Measurements from ENCODE around the gene SNIP1. TPM values are rescaled to one million over a fixed set of nuclear protein-coding genes. Genes with fewer than 3 reads are reported as not detected.

Gene SNIP1
- total and polyA plus RNA-seq, 2 experiments from 2014 or later, result 7.0 to 11.4 TPM

DNA sequence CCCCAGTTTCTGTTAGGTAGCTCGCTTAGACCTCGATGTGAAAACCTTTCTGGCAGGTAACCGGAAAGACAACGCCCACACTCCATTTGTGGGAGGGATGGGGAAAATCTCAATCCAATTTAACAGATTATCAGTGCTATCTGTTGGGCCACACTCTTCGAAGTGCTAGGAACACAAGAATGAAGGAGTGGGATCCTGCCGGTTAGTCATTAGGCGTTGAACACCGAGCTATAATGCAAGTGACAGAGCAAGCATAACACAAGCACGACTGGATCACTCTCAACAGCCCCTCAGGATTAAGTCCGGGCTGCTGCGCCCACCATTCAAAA, 531 bp downstream of the SNIP1 start (continued):
- TF ChIP-seq ETS1 (IDR thresholded peaks at IDR 0.05) (no peak), EZH2 (IDR thresholded peaks at IDR 0.05; ENCODE audit: low read depth, unreplicated experiment) (no peak), EZH2phosphoT487 (IDR thresholded peaks at IDR 0.05; ENCODE audit: unreplicated experiment) (no peak), NANOG (IDR thresholded peaks at IDR 0.05; ENCODE audit: borderline replicate concordance) (no peak)

DNA sequence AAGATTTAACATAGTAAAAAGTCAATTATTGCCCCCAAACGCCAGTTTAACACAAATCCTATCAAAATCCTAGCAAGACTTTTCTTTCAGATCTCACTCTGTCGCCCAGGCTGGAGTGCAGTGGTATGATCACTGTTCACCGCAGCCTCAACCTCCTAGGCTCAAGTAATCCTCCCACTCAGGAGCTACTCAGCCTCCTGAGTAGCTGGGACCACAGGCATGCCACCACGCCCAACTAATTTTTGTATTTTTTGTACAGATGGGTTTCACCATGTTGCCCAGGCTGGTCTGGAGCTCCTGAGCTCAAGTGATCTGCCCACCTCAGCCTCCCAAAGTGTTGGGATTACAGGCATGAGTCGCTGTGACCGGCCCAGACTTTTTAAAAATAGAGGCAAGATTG, 4.8 kb downstream of the SNIP1 start:
- no peak for TF ChIP-seq CREB1 (CRISPR knock-in tag; IDR thresholded peaks at IDR 0.05; ENCODE audit: low read depth)
- no peak for TF ChIP-seq POLR2AphosphoS5 (IDR thresholded peaks at IDR 0.05; ENCODE audit: low read depth)
- no peak for TF ChIP-seq REST (IDR thresholded peaks at IDR 0.05; ENCODE audit: unreplicated experiment)
- no peak for TF ChIP-seq STAT1 (IDR thresholded peaks at IDR 0.05; ENCODE audit: unreplicated experiment)
- TF ChIP-seq CTCF (conservative IDR thresholded peaks at IDR 0.05; ENCODE audit: low read depth in 2 of 2), result no peak
- TF ChIP-seq ZNF331 (CRISPR knock-in tag; IDR thresholded peaks at IDR 0.05; ENCODE audit: low read depth), result no peak
- no peak for TF ChIP-seq ETS1 (IDR thresholded peaks at IDR 0.05)
- no peak for TF ChIP-seq ZNF114 (CRISPR knock-in tag; IDR thresholded peaks at IDR 0.05)
- TF ChIP-seq NANOG (IDR thresholded peaks at IDR 0.05; ENCODE audit: borderline replicate concordance), result no peak
- no peak for TF ChIP-seq EZH2phosphoT487 (IDR thresholded peaks at IDR 0.05; ENCODE audit: unreplicated experiment)
- TF ChIP-seq EZH2 (IDR thresholded peaks at IDR 0.05; ENCODE audit: low read depth, unreplicated experiment), result no peak
- no peak for TF ChIP-seq JUNB (IDR thresholded peaks at IDR 0.05; ENCODE audit: unreplicated experiment)
- peaks cover 13% of the 10 kb centered on the region for H3K36me3 ChIP-seq (ENCODE audit: insufficient read depth)
- H3K27ac ChIP-seq (ENCODE audit: low read depth), result no peak overlapping the region
- H3K27me3 ChIP-seq (ENCODE audit: insufficient read depth), result no peaks in the 10 kb centered on the region
- no peaks in the 10 kb centered on the region for H3F3A ChIP-seq (replicated peaks; ENCODE audit: low read depth)
- H3K9me2 ChIP-seq (ENCODE audit: insufficient read depth), result no peaks in the 10 kb centered on the region
- ATAC-seq (no peak), DNase-seq (ENCODE audit: low spot score) (no peak)
- H2AFZ ChIP-seq, result no peak overlapping the region
- Mint-ChIP-seq H3K27ac (no peak overlapping the region), H3K4me1 (peaks cover 10% of the 10 kb centered on the region), H3K4me3 (no peak overlapping the region), H3K27me3 (ENCODE audit: insufficient read depth, low read depth, poor library complexity) (peaks cover 5% of the 10 kb centered on the region), H3K36me3 (ENCODE audit: low read depth) (peaks cover 52% of the 10 kb centered on the region), H3K9me3 (peaks cover 3% of the 10 kb centered on the region; the same call in 1 of the 3 replicates)
- H3K79me2 ChIP-seq (replicated peaks; ENCODE audit: insufficient read depth), result peaks cover 46% of the 10 kb centered on the region
- H3K4me2 ChIP-seq, result no peak overlapping the region
- H3K4me3 ChIP-seq, result no peak overlapping the region
- peaks cover 6% of the 10 kb centered on the region; the same call in 1 of the 2 replicates for H3K4me1 ChIP-seq (ENCODE audit: insufficient read depth)
- peaks cover 23% of the 10 kb centered on the region for H4K20me1 ChIP-seq (replicated peaks; ENCODE audit: insufficient read depth)

Measured in GM23338 (cell line).